Measurements from ENCODE around the gene BTN2A1.

DNA sequence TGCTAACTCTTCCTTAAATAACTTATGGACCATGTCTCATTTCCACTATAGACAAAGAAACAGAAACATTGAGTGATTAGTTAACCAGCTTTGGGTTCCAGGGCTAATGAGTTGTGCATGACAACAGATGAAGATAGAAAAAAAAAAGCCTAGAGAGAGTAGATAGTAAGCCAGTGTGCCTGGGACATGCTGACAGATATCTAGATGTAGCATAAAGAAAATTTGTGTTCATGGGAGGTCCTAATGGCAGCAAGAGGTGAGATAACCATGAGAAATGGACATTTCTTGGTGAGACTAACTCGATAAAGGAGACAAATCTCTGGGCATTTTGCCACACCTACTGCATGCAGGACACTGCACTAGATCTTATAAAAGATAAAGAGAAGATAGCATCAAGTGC lies 20.2 kb upstream of the BTN2A1 start:
- TF ChIP-seq POLR2A (IDR thresholded peaks at IDR 0.05; ENCODE audit: low read depth, low read length) = no peak
- no peak for TF ChIP-seq POLR2AphosphoS5 (IDR thresholded peaks at IDR 0.05; ENCODE audit: low read length)
- TF ChIP-seq, protein P1, sequence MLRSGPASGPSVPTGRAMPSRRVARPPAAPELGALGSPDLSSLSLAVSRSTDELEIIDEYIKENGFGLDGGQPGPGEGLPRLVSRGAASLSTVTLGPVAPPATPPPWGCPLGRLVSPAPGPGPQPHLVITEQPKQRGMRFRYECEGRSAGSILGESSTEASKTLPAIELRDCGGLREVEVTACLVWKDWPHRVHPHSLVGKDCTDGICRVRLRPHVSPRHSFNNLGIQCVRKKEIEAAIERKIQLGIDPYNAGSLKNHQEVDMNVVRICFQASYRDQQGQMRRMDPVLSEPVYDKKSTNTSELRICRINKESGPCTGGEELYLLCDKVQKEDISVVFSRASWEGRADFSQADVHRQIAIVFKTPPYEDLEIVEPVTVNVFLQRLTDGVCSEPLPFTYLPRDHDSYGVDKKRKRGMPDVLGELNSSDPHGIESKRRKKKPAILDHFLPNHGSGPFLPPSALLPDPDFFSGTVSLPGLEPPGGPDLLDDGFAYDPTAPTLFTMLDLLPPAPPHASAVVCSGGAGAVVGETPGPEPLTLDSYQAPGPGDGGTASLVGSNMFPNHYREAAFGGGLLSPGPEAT (IDR thresholded peaks at IDR 0.05; ENCODE audit: low read depth) = no peak
- no peak for TF ChIP-seq SP1 (IDR thresholded peaks at IDR 0.05; ENCODE audit: low read depth, low read length)
- no peak for TF ChIP-seq CEBPB (IDR thresholded peaks at IDR 0.05; ENCODE audit: borderline replicate concordance in 1 of 2, low read depth in 2 of 2, low read length in 2 of 2)
- TF ChIP-seq, protein P2, sequence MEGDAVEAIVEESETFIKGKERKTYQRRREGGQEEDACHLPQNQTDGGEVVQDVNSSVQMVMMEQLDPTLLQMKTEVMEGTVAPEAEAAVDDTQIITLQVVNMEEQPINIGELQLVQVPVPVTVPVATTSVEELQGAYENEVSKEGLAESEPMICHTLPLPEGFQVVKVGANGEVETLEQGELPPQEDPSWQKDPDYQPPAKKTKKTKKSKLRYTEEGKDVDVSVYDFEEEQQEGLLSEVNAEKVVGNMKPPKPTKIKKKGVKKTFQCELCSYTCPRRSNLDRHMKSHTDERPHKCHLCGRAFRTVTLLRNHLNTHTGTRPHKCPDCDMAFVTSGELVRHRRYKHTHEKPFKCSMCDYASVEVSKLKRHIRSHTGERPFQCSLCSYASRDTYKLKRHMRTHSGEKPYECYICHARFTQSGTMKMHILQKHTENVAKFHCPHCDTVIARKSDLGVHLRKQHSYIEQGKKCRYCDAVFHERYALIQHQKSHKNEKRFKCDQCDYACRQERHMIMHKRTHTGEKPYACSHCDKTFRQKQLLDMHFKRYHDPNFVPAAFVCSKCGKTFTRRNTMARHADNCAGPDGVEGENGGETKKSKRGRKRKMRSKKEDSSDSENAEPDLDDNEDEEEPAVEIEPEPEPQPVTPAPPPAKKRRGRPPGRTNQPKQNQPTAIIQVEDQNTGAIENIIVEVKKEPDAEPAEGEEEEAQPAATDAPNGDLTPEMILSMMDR (IDR thresholded peaks at IDR 0.05 in 2 of 3, conservative IDR thresholded peaks at IDR 0.05 in 1 of 3; ENCODE audit: control insufficient read depth in 2 of 3, extremely low read depth in 1 of 3, insufficient read depth in 1 of 3, low read depth in 3 of 3, low read length in 3 of 3) = no peak
- no peak for TF ChIP-seq RELA (IDR thresholded peaks at IDR 0.05; ENCODE audit: borderline replicate concordance, partially characterized antibody)
- no peak for TF ChIP-seq RB1 (IDR thresholded peaks at IDR 0.05; ENCODE audit: borderline replicate concordance)
- TF ChIP-seq CHD4 (IDR thresholded peaks at IDR 0.05) = no peak
- no peak for TF ChIP-seq EP300 (IDR thresholded peaks at IDR 0.05; ENCODE audit: borderline replicate concordance in 1 of 2, control insufficient read depth in 1 of 2, low read depth in 2 of 2, low read length in 2 of 2)
- TF ChIP-seq ZBED1 (IDR thresholded peaks at IDR 0.05; ENCODE audit: borderline replicate concordance) = no peak
- TF ChIP-seq, protein P3, sequence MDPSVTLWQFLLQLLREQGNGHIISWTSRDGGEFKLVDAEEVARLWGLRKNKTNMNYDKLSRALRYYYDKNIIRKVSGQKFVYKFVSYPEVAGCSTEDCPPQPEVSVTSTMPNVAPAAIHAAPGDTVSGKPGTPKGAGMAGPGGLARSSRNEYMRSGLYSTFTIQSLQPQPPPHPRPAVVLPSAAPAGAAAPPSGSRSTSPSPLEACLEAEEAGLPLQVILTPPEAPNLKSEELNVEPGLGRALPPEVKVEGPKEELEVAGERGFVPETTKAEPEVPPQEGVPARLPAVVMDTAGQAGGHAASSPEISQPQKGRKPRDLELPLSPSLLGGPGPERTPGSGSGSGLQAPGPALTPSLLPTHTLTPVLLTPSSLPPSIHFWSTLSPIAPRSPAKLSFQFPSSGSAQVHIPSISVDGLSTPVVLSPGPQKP (IDR thresholded peaks at IDR 0.05; ENCODE audit: low read depth, low read length) = no peak

Data from GM12878 (cell line).